Lower lobe of right lung (tissue), 2 donors: Measurements from ENCODE around the gene PET100. TPM values are rescaled to one million over a fixed set of nuclear protein-coding genes. Genes with fewer than 3 reads are reported as not detected.
A peak's percentile ranks its signal among the peaks of the same experiment; 100 is the strongest.

Source experiments
- ATAC-seq, 2 donors: fragments of 200-7000 bp; cut with Tn5 transposase; one replicate each; pipeline ENCODE4 v1.9.1; 2020 to 2022; ENCODE audit warnings: mild to moderate bottlenecking in 2 of 2, moderate library complexity in 2 of 2
- DNase-seq: peaks from one replicate; pipeline ENCODE4 v3.0.0-alpha.2; 2020
- H3K27ac ChIP-seq: fragments of 200-600 bp; one replicate; pipeline ENCODE4 v1.8.0; 2022
- H3K27me3 ChIP-seq: fragments of 200-600 bp; one replicate; pipeline ENCODE4 v1.8.0; 2022; ENCODE audit warnings: low read depth
- H3K36me3 ChIP-seq: fragments of 200-600 bp; one replicate; pipeline ENCODE4 v1.8.0; 2022; ENCODE audit warnings: mild to moderate bottlenecking
- H3K4me1 ChIP-seq: fragments of 200-600 bp; one replicate; pipeline ENCODE4 v1.8.0; 2022
- H3K4me3 ChIP-seq: fragments of 200-600 bp; one replicate; pipeline ENCODE4 v1.8.0; 2022; ENCODE audit warnings: mild to moderate bottlenecking
- H3K9me3 ChIP-seq: fragments of 200-600 bp; one replicate; pipeline ENCODE4 v1.8.0; 2022
- CTCF ChIP-seq: fragments of 200-600 bp; IDR thresholded peaks from one replicate; pipeline ENCODE4 v1.8.0; 2022; ENCODE audit warnings: antibody characterized with exemption, mild to moderate bottlenecking
- intact Hi-C: fragments of 100-400 bp; cut with DNase I; formaldehyde crosslinking; loops from one replicate; pipeline ENCODE4 v1.11.0; 2022
- total RNA-seq: library from RNA; stranded (reverse); fragmentation: NEBNext Ultra II Directional; extraction: Animal tissue kit (Norgen Biotek cat#: 25700); gene quantifications from one replicate; pipeline ENCODE4 v1.2.1, GENCODE V29; 2021
- donor health status: DM: no; HTN: yes; CAD: no; lungs with severe emphysema.

PET100 gene
- total RNA-seq, 1 donor from 2014 or later = 82.6 TPM

GRCh38 chr19:7624810-7625209 lies 4.8 kb upstream of the PET100 start:
- H3K4me1 ChIP-seq = peaks cover 27% of the 10 kb centered on the region
- H3K36me3 ChIP-seq = peaks cover 76% of the 10 kb centered on the region
- TF ChIP-seq CTCF = no peak
- no peaks in the 10 kb centered on the region for H3K9me3 ChIP-seq
- H3K4me3 ChIP-seq = no peak overlapping the region
- intact Hi-C loops = no loop called here
- no peaks in the 10 kb centered on the region for H3K27me3 ChIP-seq
- no peak for ATAC-seq
- H3K27ac ChIP-seq = no peak overlapping the region
- no peak for DNase-seq

DNA sequence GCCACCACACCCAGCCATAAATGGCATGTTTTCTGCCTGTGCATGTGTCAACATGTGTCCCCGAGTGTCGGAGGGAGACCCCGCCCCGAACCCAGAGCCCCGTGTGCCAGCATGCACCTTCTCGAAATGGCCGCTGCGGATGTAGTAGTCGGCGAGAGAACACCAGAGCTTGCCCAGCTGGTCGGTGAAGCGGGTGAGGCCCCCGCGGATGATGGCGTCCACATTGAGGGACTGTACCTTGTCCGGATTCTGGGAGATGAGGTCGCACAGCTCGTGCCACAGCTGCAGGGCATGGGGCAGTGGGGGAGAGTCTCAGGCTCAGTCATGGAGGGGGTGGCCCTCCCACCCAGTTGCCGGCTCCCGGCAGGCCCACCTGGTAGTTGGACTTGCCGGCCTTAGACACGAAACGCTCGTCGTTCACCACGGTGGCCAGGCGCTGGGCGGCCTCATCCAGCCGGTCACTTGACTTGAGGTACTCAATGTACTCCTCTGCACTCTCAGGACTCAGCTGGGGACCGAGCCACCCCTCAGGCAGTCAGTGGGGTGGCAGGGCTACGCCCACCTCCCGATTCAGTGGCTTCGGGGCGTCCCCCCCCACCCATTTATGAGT lies 3.7 kb upstream of the PET100 start:
- Histone ChIP-seq H3K9me3 (no peaks in the 10 kb centered on the region), H3K4me3 (no peak overlapping the region), H3K27me3 (no peaks in the 10 kb centered on the region), H3K27ac (no peak overlapping the region), H3K4me1 (peaks cover 27% of the 10 kb centered on the region), H3K36me3 (peaks cover 65% of the 10 kb centered on the region)
- TF ChIP-seq CTCF = no peak
- ATAC-seq (no peak), DNase-seq (no peak)
- intact Hi-C loops = no loop called here

GRCh38 chr19:7627166-7627565 lies 2.4 kb upstream of the PET100 start:
- ATAC-seq = no peak
- Histone ChIP-seq H3K4me3 (no peak overlapping the region), H3K27me3 (no peaks in the 10 kb centered on the region), H3K27ac (no peak overlapping the region), H3K36me3 (peaks cover 57% of the 10 kb centered on the region), H3K9me3 (no peaks in the 10 kb centered on the region), H3K4me1 (peaks cover 31% of the 10 kb centered on the region)
- TF ChIP-seq CTCF = no peak
- DNase-seq = no peak
- intact Hi-C loops = no loop called here

GRCh38 chr19:7628589-7629311 lies 843 bp upstream of the PET100 start:
- no peak for TF ChIP-seq CTCF
- Histone ChIP-seq H3K4me3 (peak overlapping the region; percentile 100), H3K27me3 (no peaks in the 10 kb centered on the region), H3K36me3 (peaks cover 49% of the 10 kb centered on the region), H3K27ac (peak overlapping the region; percentile 93), H3K4me1 (peaks cover 31% of the 10 kb centered on the region), H3K9me3 (no peaks in the 10 kb centered on the region)
- intact Hi-C loops = no loop called here
- DNase-seq (no peak), ATAC-seq (no peak)

DNA sequence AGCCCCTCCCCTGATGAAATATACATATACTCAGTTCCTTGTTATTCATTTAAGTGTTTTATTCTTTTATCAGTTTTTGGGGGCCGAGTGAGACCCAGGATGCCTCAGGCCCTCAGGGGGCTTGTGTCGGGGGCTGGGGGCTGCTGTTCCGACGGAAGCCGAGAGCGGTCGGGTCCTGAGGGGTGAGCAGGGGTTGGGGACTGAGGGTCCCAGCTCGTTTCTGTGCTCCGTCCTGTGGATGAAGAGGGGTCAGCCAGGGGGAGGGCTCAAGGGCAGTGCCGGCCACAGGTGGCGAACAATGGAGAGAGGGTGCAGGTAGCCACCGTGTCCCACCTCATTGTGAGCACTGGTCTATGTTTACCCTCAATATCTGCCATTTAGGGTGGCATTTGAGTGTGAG lies 2.0 kb downstream of the PET100 start:
- DNase-seq (no peak), ATAC-seq (no peak)
- Histone ChIP-seq H3K4me1 (peaks cover 38% of the 10 kb centered on the region), H3K36me3 (peaks cover 20% of the 10 kb centered on the region), H3K9me3 (no peaks in the 10 kb centered on the region), H3K27me3 (no peaks in the 10 kb centered on the region), H3K27ac (no peak overlapping the region), H3K4me3 (no peak overlapping the region)
- no peak for TF ChIP-seq CTCF
- intact Hi-C loops = no loop called here
